ENCODE measurements around the gene PLCB1. TPM values are rescaled to one million over a fixed set of nuclear protein-coding genes. Genes with fewer than 3 reads are reported as not detected.

PLCB1 gene
- total RNA-seq, 1 donor from 2014 or later: 10.7 TPM

DNA sequence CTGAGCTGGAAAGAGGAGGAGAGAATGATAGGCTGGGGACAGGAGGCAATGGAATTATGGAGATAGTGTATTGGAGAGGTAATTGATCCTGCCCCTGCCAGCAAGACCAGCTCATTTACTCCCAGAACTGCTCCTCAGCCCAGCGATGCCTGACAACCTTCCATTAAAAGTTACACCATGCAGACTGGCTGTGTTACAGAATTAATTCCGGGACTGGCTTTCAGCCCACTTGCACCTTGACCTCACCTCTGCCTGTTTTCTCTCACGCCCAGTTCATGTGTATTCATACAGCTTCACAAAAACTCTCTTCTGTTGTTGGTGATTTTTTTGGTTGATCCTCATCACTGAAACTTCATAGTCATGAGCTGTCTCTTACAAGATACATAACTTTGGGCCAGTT lies 207.3 kb downstream of the PLCB1 start:
- Histone ChIP-seq H2AFZ (ENCODE audit: low read depth, low read length) (no peak overlapping the region), H3K9ac (ENCODE audit: low read length) (no peak overlapping the region), H3K36me3 (ENCODE audit: insufficient read depth, low read length) (no peaks in the 10 kb centered on the region), H3K27me3 (ENCODE audit: insufficient read depth, low read length) (no peaks in the 10 kb centered on the region), H3K9me3 (ENCODE audit: insufficient read depth, low read depth, low read length) (no peaks in the 10 kb centered on the region), H3K79me2 (ENCODE audit: insufficient read depth, low read length) (no peaks in the 10 kb centered on the region), H3K4me3 (ENCODE audit: insufficient read depth, low read depth, low read length) (no peak overlapping the region), H3K4me1 (ENCODE audit: insufficient read depth, low read length) (no peaks in the 10 kb centered on the region), H4K20me1 (ENCODE audit: insufficient read depth, low read length) (no peaks in the 10 kb centered on the region), H3K27ac (ENCODE audit: low read depth, low read length) (no peak overlapping the region), H3K4me2 (ENCODE audit: low read length) (no peak overlapping the region)
- no peak for DNase-seq (ENCODE audit: low read depth)
- no peaks in the 10 kb centered on the region for H3K27me3 Mint-ChIP-seq (ENCODE audit: low read depth, unreplicated experiment)
- H3K36me3 Mint-ChIP-seq (ENCODE audit: low read depth, unreplicated experiment): peaks cover 3% of the 10 kb centered on the region
- H3K4me3 Mint-ChIP-seq (ENCODE audit: unreplicated experiment): no peak overlapping the region
- peaks cover 4% of the 10 kb centered on the region for H3K9me3 Mint-ChIP-seq (ENCODE audit: unreplicated experiment)
- no peak for FAIRE-seq
- H3K27ac Mint-ChIP-seq (ENCODE audit: unreplicated experiment): no peak overlapping the region
- TF ChIP-seq CTCF (IDR thresholded peaks at IDR 0.05; ENCODE audit: insufficient read depth, low read depth, low read length) (no peak), EZH2 (IDR thresholded peaks at IDR 0.05; ENCODE audit: insufficient read depth, low read length) (no peak)
- no peaks in the 10 kb centered on the region for H3K4me1 Mint-ChIP-seq (ENCODE audit: low read depth, unreplicated experiment)

- no peak for FAIRE-seq
- no peaks in the 10 kb centered on the region for H3K4me1 ChIP-seq (ENCODE audit: insufficient read depth, low read length)
- TF ChIP-seq EZH2 (IDR thresholded peaks at IDR 0.05; ENCODE audit: insufficient read depth, low read length) (no peak), CTCF (IDR thresholded peaks at IDR 0.05; ENCODE audit: insufficient read depth, low read depth, low read length) (no peak)
- no peak overlapping the region for H3K9ac ChIP-seq (ENCODE audit: low read length)
- no peaks in the 10 kb centered on the region for H3K9me3 ChIP-seq (ENCODE audit: insufficient read depth, low read depth, low read length)
- H3K79me2 ChIP-seq (ENCODE audit: insufficient read depth, low read length): no peaks in the 10 kb centered on the region
- no peak overlapping the region for H3K4me3 ChIP-seq (ENCODE audit: insufficient read depth, low read depth, low read length)
- H3K4me3 Mint-ChIP-seq (ENCODE audit: unreplicated experiment): no peak overlapping the region
- H3K27me3 Mint-ChIP-seq (ENCODE audit: low read depth, unreplicated experiment): no peaks in the 10 kb centered on the region
- H3K27ac Mint-ChIP-seq (ENCODE audit: unreplicated experiment): no peak overlapping the region
- H2AFZ ChIP-seq (ENCODE audit: low read depth, low read length): no peak overlapping the region
- no peaks in the 10 kb centered on the region for H3K27me3 ChIP-seq (ENCODE audit: insufficient read depth, low read length)
- H3K9me3 Mint-ChIP-seq (ENCODE audit: unreplicated experiment): peaks cover 4% of the 10 kb centered on the region
- H3K4me2 ChIP-seq (ENCODE audit: low read length): no peak overlapping the region
- H4K20me1 ChIP-seq (ENCODE audit: insufficient read depth, low read length): no peaks in the 10 kb centered on the region
- no peaks in the 10 kb centered on the region for H3K4me1 Mint-ChIP-seq (ENCODE audit: low read depth, unreplicated experiment)
- no peak for DNase-seq (ENCODE audit: low read depth)
- H3K27ac ChIP-seq (ENCODE audit: low read depth, low read length): no peak overlapping the region
- no peaks in the 10 kb centered on the region for H3K36me3 ChIP-seq (ENCODE audit: insufficient read depth, low read length)
- peaks cover 3% of the 10 kb centered on the region for H3K36me3 Mint-ChIP-seq (ENCODE audit: low read depth, unreplicated experiment)
Measured at GRCh38 chr20:8342391-8342790, 210.3 kb downstream of the PLCB1 start.

DNA sequence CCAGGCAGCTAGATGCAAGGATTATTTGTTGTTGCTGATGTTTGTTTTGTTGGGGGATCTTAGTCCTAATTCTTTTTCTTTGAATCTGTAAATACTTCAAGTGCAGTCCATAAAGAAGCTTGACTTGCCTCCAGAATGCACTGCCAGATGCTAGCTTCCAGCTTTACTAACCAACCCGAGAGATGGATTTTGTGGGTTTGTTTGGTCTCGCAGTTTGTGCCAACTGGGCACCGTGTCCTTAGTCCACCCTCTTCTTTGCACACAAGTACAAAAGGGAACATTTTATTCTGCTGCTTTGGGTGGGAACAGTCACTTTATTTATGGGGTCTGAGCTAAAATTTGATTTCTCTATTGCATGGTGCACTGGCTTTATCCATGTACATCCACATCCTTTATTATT lies 212.0 kb downstream of the PLCB1 start:
- FAIRE-seq: no peak
- TF ChIP-seq CTCF (IDR thresholded peaks at IDR 0.05; ENCODE audit: insufficient read depth, low read depth, low read length) (no peak), EZH2 (IDR thresholded peaks at IDR 0.05; ENCODE audit: insufficient read depth, low read length) (no peak)
- Histone ChIP-seq H3K4me3 (ENCODE audit: insufficient read depth, low read depth, low read length) (no peak overlapping the region), H3K27ac (ENCODE audit: low read depth, low read length) (no peak overlapping the region), H4K20me1 (ENCODE audit: insufficient read depth, low read length) (no peaks in the 10 kb centered on the region), H2AFZ (ENCODE audit: low read depth, low read length) (no peak overlapping the region), H3K9me3 (ENCODE audit: insufficient read depth, low read depth, low read length) (no peaks in the 10 kb centered on the region), H3K79me2 (ENCODE audit: insufficient read depth, low read length) (no peaks in the 10 kb centered on the region), H3K9ac (ENCODE audit: low read length) (no peak overlapping the region), H3K4me2 (ENCODE audit: low read length) (no peak overlapping the region), H3K4me1 (ENCODE audit: insufficient read depth, low read length) (no peaks in the 10 kb centered on the region), H3K27me3 (ENCODE audit: insufficient read depth, low read length) (no peaks in the 10 kb centered on the region), H3K36me3 (ENCODE audit: insufficient read depth, low read length) (no peaks in the 10 kb centered on the region)
- DNase-seq (ENCODE audit: low read depth): no peak
- no peaks in the 10 kb centered on the region for H3K4me1 Mint-ChIP-seq (ENCODE audit: low read depth, unreplicated experiment)
- peaks cover 4% of the 10 kb centered on the region for H3K9me3 Mint-ChIP-seq (ENCODE audit: unreplicated experiment)
- H3K27ac Mint-ChIP-seq (ENCODE audit: unreplicated experiment): no peak overlapping the region
- no peaks in the 10 kb centered on the region for H3K27me3 Mint-ChIP-seq (ENCODE audit: low read depth, unreplicated experiment)
- H3K36me3 Mint-ChIP-seq (ENCODE audit: low read depth, unreplicated experiment): peaks cover 3% of the 10 kb centered on the region
- H3K4me3 Mint-ChIP-seq (ENCODE audit: unreplicated experiment): no peak overlapping the region

All from astrocyte (in vitro differentiated cells and primary cell).